ENCODE data around the gene PRRC2A. TPM values are rescaled to one million over a fixed set of nuclear protein-coding genes. Genes with fewer than 3 reads are reported as not detected.

The PRRC2A gene
- total RNA-seq, 4 donors from 2014 or later, result 68.8 to 138 (median 89.2) TPM

- H3K27me3 ChIP-seq, result no peaks in the 10 kb centered on the region
These were observed 40.1 kb upstream of the PRRC2A start for GRCh38 chr6:31580438-31580740.

GRCh38 chr6:31580807-31581433 lies 39.6 kb upstream of the PRRC2A start:
- no peak for TF ChIP-seq EP300 (IDR thresholded peaks at IDR 0.05)
- TF ChIP-seq CTCF (IDR thresholded peaks at IDR 0.05), result peak in 2 of 3 experiments; percentile 94
- TF ChIP-seq POLR2AphosphoS5 (IDR thresholded peaks at IDR 0.05), result peak; percentile 72 to 78
- DNase-seq (ENCODE audit: extremely low spot score), result peak; percentile 97
- under 1% methylated on average over 18 of the region's 62 CpGs for WGBS

More at GRCh38 chr6:31580438-31580740, 40.1 kb upstream of the PRRC2A start:
- TF ChIP-seq POLR2AphosphoS5 (IDR thresholded peaks at IDR 0.05), result no peak
- TF ChIP-seq CTCF (IDR thresholded peaks at IDR 0.05), result no peak
- TF ChIP-seq EP300 (IDR thresholded peaks at IDR 0.05), result no peak
- no peak for TF ChIP-seq POLR2A (IDR thresholded peaks at IDR 0.05; ENCODE audit: low read depth)
- Histone ChIP-seq H3K27ac (replicated peaks in 1 of 4) (peak overlapping the region; percentile 77 to 84 (median 80)), H3K4me1 (peaks cover 17 to 25% (median 22%) of the 10 kb centered on the region in 4 donors), H3K4me3 (peak overlapping the region; percentile 67 to 86 (median 70)), H3K9me3 (no peaks in the 10 kb centered on the region), H3K36me3 (no peaks in the 10 kb centered on the region)
- intact Hi-C loops (cut with DNase I), result loop anchor here (5.0 kb wide), 1 partner anchor 33 kb away; the partner anchor contains the start of genes ATP6V1G2 and NFKBIL1
- DNase-seq (ENCODE audit: extremely low spot score), result no peak
- 39% methylated on average over 11 of the region's 11 CpGs for WGBS

GRCh38 chr6:31581434-31582229 lies 38.9 kb upstream of the PRRC2A start:
- no peak for TF ChIP-seq CTCF (IDR thresholded peaks at IDR 0.05)
- no peak for TF ChIP-seq EP300 (IDR thresholded peaks at IDR 0.05)
- no peak for TF ChIP-seq POLR2A (IDR thresholded peaks at IDR 0.05; ENCODE audit: low read depth)
- TF ChIP-seq POLR2AphosphoS5 (IDR thresholded peaks at IDR 0.05), result no peak
- DNase-seq (ENCODE audit: extremely low spot score), result no peak
- intact Hi-C loops (cut with DNase I), result loop anchor here (1.0 to 5.0 kb wide), 2 partner anchors 17 to 34 kb away; partner anchors contain the start of genes ATP6V1G2 and NFKBIL1
- Histone ChIP-seq H3K4me1 (peaks cover 17 to 24% (median 21%) of the 10 kb centered on the region in 4 donors), H3K9me3 (no peaks in the 10 kb centered on the region), H3K27ac (replicated peaks in 1 of 4) (peak overlapping the region; percentile 77 to 84 (median 80)), H3K4me3 (peak overlapping the region; percentile 67 to 86 (median 70)), H3K27me3 (peaks cover 0 to 3% (median under 1%) of the 10 kb centered on the region in 4 donors), H3K36me3 (no peaks in the 10 kb centered on the region)
- WGBS, result 24% methylated on average over 20 of the region's 21 CpGs

More at GRCh38 chr6:31580807-31581433, 39.6 kb upstream of the PRRC2A start:
- peaks cover 17 to 25% (median 22%) of the 10 kb centered on the region in 4 donors for H3K4me1 ChIP-seq
- H3K4me3 ChIP-seq, result peak overlapping the region; percentile 67 to 86 (median 70)
- H3K27ac ChIP-seq (replicated peaks in 1 of 4), result peak overlapping the region; percentile 77 to 84 (median 80)
- no peaks in the 10 kb centered on the region for H3K27me3 ChIP-seq
- intact Hi-C loops (cut with DNase I), result loop anchor here (1.0 to 5.0 kb wide), 2 partner anchors 17 to 34 kb away; partner anchors contain the start of genes ATP6V1G2 and NFKBIL1
- H3K9me3 ChIP-seq, result no peaks in the 10 kb centered on the region
- H3K36me3 ChIP-seq, result no peaks in the 10 kb centered on the region

GRCh38 chr6:31582230-31582643 lies 38.3 kb upstream of the PRRC2A start, which contains the start of gene LTB:
TSS of gene LTB (minus strand) at chr6:31582424. CDS start at chr6:31582417, 7 bp downstream.
- peak within 1 kb of the TSS; percentile 67 to 86 (median 70) for H3K4me3 ChIP-seq
- no peaks in the 10 kb centered on the region for H3K9me3 ChIP-seq
- H3K27ac ChIP-seq (replicated peaks in 1 of 4), result peak within 1 kb of the TSS; percentile 77 to 84 (median 80)
- DNase-seq (ENCODE audit: extremely low spot score), result no peak
- no peaks in the 10 kb centered on the region for H3K36me3 ChIP-seq
- peaks cover 17 to 24% (median 21%) of the 10 kb centered on the region in 4 donors for H3K4me1 ChIP-seq
- peaks cover 0 to 8% (median 3%) of the 10 kb centered on the region in 4 donors for H3K27me3 ChIP-seq
- WGBS, result 100% methylated on average over 1 of the region's 3 CpGs
- intact Hi-C loops (cut with DNase I), result loop anchor here (5.0 kb wide), 1 partner anchor 35 kb away; the partner anchor contains the start of genes ATP6V1G2 and NFKBIL1
- TF ChIP-seq EP300 (IDR thresholded peaks at IDR 0.05), result no peak
- TF ChIP-seq POLR2A (IDR thresholded peaks at IDR 0.05; ENCODE audit: low read depth), result no peak
- TF ChIP-seq CTCF (IDR thresholded peaks at IDR 0.05), result no peak
- TF ChIP-seq POLR2AphosphoS5 (IDR thresholded peaks at IDR 0.05), result no peak

All from esophagus muscularis mucosa (tissue), 4 donors.